HG03196 (cell line): Measurements from ENCODE around the gene HPCAL1.

Source experiments
- ATAC-seq: cut with Tn5 transposase; IDR thresholded peaks from one replicate; pipeline ENCODE4 v1.9.1; 2021; ENCODE audit not compliant: unreplicated experiment

HPCAL1 gene

DNA sequence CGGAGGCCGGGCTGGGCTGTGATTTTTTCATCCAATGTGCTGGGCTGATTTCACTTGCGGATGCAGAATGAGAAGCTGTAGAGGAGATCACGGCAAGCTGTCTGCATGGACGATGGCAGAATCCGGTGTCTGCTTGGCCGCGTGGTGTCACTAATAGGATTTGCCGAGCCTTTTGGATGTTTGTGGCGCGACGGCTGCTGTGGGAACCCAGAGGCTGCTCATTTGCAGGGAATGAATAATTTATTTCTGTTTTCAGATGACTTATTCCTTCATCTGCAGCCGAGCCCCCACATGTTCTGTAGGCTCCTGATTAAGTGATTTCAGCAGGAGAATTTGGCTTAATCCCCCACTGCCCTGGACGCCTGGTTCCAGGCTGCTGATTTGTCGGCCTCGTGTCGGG lies 82.8 kb downstream of the HPCAL1 start:
- ATAC-seq, result no peak

DNA sequence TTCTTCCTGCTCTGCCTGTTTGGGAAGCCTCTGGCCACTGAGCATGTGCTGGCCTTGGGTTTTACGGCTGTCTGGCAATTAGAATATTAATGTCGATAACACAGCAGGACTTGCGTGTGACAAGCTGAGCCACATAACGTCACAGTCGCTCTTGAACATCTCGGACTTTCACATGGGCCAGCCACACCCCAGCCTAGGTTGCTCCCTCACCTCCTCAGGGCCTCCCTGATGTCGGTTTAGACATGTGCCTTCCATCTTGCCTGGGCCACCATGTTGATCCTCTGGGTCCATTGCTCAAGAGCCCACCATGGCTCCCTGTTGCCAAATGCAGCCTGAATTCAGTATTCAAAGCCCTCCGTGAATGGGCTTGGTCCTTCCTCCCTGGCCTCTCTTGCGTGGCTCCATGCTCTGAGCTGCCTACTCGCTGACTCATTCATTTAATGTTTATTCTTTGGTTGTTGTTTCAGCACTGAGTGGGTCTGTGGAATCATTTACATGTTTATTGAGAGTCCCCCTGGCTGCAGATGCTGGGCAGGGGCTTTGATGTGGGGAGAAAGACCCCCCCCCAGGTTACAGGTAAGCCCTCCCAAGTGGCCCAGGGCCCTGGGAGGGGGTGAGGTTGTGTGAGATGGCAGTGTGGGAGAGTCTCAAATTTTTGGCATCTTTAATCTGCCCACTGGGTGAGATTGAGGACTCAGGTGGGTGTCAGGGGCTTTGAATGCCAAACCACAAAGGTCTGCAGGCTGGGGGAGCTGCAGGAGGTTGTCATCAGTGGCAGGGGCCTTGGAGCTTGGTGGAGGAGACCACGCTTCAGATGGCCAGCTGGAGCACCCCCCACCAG lies 83.4 kb downstream of the HPCAL1 start:
- no peak for ATAC-seq

DNA sequence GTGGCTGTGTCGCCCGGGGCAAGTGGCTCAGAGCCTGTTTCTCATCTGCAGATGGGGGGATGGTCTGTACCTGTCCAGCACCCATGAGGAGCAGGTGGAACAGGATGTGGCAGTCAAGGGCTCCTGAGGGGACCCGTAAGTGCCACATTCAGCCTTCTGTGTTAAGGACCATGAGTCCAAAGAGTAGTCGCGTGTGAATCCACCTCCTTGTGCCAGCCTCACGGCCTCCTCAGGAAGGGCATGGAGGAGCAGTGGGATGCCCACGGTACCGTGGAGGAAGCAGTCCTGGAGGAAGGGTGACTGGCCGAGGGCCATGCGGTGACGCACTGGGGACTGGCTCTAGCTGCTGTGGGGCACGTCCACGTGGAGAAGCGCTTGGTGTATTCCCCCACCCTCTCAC lies 84.3 kb downstream of the HPCAL1 start:
- ATAC-seq, result no peak

DNA sequence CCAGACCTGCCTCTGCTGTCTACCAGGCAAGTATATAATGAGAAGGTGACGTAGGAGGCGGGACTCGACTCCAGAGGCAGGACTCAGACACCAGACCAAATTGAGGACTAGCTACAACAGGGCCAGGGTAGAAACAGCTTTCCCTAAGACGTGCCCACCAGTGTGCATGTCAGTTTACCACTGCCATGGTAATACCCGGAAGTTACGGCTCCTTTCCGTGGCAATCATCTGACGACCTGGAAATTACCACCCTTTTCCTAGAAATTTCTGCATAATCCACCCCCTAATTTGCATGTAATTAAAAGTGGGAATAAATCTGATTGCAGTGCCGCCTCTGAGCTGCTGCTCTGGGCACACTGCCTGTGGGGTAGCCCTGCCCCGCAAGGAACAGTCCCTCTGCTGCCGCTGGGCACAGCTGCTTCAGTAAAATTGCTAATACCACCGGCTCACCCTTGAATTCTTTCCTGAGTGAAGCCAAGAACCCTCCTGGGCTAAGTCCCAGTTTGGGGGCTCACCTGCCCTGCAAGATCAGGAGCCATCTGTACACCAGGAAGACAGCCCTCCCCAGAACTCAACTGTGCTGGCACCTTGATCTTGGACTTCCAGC lies 86.4 kb downstream of the HPCAL1 start:
- no peak for ATAC-seq

DNA sequence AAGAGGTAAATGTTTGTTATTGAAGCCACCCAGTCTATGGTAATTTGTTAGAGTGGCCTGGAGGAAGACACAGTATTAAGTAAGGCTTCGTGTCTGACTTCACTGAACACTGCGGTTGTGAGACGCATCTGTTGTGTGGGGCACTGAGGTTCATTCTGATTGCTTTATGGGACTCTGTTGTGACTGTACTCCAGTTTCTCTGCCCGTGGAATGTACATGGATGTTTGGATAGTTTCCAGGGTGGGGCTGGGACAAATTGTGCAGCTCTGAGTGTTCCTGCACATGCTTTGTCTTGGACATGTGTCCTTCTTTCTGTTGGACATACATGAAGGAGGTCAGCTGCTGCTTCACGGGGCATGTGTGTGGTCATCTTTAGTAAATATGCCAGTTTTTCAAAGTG lies 86.9 kb downstream of the HPCAL1 start:
- ATAC-seq, result no peak

DNA sequence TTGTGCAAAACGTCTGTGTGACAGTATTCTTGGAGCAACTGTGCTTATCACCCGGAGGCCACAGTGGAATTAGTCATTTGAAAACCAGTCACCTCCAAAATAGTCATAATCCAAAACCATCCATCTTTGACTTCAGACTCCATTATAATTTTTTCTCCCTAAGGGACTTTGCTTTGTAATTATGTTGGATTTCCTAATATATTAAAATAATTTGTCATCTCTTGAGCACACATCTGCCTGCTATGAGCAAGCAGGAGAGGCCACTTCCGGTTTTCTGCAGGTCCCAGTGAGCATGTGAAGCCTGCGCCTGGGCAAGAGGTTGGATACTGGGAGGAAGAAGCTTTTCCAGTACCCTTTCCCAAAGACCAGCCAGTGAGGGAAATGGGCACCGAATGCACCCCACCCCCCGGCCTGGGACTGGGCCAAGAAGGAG lies 87.7 kb downstream of the HPCAL1 start:
- ATAC-seq, result no peak

DNA sequence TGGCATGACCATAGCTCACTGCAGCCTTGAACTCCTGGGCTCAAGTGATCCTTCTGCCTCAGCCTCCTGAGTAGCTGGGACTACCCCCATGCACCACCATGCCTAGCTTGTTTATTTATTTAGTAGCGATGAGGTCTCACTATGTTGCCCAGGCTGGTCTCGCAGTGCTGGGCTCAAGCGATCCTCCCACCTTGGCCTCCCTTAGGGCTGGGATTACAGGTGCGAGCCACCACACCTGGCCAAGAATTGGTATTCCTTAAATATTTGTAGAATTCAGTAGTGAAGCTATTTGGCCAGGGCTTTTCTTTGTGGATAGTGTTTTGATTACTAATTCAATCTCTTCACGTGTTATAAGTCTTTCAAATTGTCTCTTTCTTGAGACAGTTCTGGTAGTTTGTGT lies 89.4 kb downstream of the HPCAL1 start:
- no peak for ATAC-seq

DNA sequence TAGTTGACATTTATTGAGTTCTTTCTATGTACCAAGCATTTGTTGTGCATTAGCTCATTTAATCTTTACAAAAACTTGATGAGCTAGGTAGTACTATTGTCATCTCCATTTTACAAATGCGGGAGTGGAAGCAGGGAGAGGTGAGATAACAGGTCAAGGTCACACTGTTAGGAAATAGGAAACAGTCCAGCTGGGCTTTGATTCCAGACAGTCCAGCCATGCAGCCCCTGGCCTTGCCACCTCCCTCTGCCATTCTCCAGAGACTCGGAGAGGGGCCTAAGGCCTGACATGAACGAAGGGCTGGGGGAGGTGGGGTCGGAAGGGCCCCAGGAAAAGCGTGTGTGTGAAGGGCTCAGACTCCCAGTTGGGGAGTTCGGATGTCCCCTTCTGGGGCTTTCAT lies 89.8 kb downstream of the HPCAL1 start:
- ATAC-seq, result no peak

DNA sequence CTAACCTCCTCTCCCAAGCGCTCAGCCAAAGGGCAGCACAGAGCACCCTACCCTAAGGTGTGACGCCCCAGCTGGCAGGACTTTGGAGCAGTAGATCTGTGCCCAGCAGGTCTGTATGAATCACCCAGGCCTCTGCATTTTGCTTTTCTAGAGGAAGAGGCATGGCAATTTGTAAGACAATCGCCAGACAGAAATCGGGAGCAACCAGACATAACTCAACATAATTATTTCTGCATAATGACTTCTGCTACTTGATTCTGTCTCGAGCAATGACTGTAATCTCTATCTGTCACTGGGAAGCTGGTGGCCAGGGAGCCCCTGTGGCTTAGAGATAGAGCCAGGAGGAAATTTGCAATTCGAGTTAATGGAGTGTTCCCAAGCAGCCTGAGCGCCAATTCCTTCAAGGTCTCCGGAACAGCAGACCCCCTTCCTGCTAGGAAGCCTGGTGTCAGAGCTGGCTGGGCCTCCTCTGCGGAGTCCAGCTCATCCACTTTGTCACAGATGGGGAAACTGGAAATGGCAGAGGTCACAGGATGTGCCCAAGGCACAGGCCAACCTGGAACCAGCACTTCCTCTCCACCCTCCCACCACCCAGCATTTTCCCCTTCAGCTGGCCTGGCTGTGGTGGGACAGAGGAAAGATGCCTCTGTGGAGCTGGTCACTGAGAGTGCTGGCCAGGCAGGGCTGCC lies 90.4 kb downstream of the HPCAL1 start:
- no peak for ATAC-seq

DNA sequence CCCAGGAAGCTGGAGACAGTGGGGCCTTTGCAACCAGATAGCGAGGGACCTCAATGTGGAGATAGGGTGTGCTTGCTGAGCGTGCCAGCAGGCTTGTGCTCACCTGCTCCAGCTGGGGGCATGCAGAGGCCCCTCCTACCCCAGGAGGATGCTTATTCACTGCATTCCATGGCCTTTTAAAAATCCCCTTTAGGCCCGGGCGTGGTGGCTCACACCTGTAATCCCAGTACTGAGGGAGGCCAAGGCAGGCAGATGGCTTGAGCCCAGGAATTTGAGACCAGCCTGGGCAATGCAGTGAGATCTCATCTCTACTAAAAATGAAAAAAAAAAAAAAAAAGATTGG lies 90.9 kb downstream of the HPCAL1 start:
- ATAC-seq, result no peak

DNA sequence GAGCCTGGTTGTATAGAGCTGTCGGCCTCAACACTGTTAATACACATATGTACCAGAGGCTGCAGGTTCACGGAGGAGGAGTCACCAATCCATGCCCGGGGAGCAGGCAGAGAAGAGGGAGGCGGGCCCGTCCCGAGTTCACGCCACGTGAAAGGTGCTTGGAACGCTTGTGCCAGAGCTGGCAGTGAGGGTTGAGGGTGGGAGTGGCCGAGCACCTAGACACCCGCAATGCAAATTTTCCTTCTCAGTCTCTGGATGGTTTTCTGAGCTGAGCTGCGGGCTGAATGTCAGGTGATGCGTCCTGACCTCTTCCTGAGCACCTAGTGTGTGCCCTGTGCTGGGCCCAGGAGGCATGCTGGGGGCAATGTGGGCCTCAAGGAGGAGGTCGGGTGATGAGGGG lies 93.2 kb downstream of the HPCAL1 start:
- ATAC-seq, result no peak

DNA sequence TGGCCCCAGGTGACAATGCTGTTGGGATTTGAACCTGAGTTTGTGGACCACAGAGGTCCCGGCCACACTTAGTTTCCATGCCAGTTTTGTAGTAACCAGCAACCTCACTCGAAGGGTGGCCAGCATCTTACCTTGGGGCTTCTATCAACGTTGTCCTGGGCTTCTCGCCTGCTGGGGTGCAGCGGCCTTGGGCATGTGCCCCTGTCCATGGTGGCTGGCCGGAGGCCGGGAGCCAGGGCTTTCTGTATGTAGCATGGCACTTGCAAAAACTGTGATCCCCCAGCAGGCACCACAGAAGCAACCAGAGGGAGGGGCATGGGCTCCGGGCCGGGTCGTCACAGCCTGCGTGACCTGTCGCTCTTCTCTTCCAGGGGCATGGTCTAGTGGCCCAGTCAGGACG lies 93.8 kb downstream of the HPCAL1 start:
- no peak for ATAC-seq

DNA sequence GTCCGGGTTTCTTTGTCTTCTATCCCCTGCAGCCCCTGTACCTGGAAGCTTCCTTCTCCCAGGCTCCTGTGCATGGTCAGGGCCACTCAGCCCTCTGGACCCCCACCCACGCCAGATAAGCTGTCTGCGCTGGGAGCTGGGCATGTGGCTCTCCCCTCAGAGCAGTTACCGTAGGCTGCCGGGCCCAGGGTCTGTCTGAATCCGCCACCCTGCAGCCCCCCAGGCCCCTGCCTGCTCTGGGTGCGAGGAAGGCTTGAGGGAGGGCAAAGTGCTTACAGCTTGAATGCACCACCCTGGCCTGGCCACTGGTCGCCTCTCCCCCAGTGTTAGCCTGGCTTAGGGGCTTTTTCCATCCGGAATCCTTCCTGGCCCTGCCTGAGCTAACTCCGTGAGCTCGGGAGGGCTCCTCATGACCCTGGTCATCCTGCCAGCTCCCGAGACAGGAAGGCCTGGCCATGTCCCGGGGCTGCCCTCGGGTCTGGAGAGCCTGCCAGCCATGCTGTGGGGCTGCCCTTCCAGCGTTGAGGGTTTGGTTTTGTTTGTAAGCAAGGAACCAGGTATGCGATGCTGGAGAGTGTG lies 94.7 kb downstream of the HPCAL1 start:
- no peak for ATAC-seq

DNA sequence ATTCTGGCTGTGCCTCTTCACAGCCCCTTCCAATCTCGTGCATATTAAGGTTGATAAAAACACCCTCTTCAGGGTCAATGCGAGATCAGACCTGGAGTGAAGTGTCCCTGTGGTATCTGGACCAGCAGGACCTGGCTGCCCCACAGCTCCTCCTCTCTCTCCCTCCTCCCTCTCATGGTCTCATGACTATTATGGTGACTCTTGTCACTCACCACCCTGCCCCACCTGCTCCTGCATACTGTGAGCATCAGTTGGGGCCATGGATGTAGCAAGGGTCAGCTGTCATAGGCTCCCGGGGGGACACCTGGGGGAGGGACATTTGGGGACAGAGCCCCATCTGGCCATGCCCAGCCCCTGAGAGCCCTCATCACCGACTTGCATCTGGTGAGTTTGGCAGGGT lies 95.2 kb downstream of the HPCAL1 start:
- no peak for ATAC-seq

DNA sequence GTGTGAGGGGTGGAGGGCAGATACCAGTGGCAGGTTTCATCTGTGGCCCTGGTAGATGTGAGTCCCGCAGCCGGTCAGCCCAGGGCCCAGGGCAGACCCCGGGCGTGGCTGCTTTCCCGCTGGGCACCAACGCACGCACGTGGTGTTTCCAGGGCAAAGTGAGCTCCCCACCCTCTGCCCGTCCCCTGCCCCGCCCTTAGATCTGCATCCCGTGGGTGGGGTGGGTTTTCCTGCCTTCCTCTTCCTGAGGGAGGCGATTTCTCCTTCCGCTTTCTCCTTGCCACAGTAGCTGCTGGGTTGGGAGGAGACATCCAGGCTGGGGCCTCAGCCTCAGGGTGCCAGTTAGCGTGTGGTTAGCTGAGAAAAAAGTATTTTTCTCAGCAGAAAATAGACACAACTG lies 95.8 kb downstream of the HPCAL1 start:
- ATAC-seq, result no peak

DNA sequence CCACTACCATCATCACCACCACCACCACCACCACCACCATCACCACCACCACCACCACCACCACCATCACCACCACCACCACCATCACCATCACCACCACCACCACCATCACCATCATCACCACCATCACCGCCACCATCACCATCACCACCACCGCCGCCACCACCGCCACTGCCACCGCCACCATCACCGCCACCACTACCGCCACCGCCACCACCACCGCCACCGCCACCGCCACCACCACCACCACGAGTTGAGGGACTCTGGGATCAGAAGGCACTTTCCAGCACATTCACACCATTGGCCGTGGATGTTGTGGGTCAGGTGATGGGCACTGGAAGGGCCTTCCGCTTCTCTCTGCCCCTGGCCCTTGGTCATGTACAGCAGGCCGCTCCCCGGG lies 96.7 kb downstream of the HPCAL1 start:
- no peak for ATAC-seq

DNA sequence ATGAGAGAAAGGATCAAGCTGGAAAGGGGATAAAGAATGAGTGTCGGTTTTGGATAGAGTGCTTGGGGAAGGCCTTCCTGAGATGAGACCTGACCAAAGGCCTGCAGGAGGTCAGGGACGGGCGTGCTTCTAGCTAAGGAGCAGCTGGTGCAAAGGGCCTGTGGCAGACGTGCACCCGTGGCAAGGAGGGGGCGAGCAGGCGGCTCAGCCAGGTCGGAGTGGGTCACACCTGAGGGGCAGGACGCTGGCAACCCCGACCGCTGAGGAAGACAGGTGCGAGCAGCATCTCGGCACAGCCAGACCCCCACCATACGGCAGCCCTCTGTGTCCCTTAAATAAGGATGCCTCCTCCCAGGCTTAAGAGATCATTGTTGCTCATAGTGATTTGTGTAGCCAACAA lies 97.3 kb downstream of the HPCAL1 start:
- no peak for ATAC-seq

DNA sequence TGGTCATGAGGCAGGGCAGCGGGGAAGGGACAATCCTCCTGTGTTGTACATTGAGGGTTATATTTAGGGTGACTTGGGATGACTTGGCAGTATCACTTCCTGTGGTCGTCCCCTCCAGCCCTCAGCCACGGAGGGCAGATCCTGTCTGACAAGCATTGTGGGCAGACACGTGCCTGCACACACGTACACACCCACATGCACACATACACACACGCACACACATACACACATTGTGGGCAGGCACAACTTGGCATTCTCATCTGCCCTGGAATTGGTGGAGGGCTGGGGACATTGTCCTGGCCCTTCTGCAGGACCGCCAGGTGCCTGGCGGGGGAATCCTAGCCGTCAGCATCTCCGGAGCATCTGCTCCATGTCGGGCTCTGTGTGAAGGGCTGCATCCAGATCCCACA lies 97.9 kb downstream of the HPCAL1 start:
- no peak for ATAC-seq

DNA sequence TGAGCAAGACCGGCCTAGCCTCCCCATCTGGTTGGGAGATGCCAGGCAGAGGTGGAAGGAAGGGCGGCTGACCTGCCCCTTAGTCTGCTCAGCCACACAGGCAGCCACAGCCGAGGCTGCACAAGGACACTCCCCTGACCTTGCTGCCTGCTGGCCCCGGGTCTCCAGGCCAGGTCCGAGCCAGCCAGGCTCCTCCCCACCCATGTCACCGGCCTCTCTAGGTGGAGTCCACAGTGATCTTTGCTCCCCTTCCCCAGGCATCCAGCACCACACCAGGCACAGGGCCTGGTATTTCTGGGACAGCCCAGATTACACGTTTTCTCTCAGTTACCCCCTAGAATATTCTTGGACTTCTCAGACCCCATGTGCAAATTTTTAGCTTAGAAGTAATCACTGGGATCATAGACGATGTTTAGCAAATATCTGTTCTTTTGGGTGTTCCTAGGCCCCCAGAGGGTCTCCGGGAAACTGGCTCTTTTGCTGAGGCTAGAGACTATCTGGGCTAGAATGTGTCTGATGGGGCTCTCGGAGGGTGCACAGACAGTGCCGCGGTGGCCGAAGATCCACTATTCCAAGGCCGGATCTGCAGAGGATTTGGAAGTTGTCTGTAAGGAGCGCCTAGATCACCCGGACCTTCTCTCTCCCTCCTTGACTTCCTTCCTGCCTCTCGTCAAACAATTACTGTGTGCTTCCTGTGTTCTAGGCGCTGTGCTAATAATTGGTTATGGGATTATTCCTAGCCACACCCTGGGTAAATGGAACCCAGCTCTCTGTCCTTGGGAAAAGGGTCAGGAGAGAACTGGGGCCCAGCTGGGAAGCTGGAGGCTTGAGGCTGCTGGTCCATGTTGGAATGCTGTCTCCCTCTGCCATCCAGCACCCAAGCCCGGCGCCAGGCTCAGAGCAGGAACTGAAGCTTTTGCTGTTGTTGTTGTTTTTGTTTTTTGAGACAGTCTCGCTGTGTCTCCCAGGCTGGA lies 98.6 kb downstream of the HPCAL1 start:
- no peak for ATAC-seq

DNA sequence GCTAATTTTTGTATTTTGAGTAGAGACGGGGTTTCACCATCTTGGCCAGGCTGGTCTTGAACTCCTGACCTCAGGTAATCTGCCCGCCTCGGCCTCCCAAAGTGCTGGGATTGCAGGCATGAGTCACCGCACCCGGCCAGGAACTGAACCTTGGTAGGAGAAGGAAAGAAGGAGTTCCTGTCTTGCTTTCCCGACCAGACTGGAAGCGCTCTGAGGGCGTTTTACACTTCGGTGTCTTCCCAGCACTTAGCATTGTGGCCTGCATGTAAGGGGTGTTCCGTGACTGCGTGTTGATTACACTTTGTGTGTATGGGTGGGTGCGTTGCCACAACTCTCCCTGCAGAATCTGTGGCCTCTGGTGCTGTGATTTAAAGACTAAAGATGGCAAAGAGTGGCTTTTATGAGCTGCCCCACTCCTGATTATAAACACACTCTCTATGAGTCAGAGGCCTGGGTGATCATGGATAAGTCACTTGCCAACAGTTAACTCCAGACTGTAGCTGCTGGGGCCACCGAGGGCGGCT lies 99.4 kb downstream of the HPCAL1 start:
- no peak for ATAC-seq
